ENCODE measurements around the gene G3BP1. TPM values are rescaled to one million over a fixed set of nuclear protein-coding genes. Genes with fewer than 3 reads are reported as not detected.

G3BP1 gene
- total and polyA plus RNA-seq, 2 of the 13 experiments (the other 11 are each of a cell fraction or from before 2014, with no cell fraction given): 36.7 to 320 TPM

GRCh38 chr5:151771259-151772028 is at the start of gene G3BP1 (continued):
- TF ChIP-seq ZNF18 (CRISPR knock-in tag; IDR thresholded peaks at IDR 0.05; ENCODE audit: insufficient replicate concordance): no peak
- TF ChIP-seq ISL2 (CRISPR knock-in tag; IDR thresholded peaks at IDR 0.05): peak; percentile 77
- no peak for TF ChIP-seq USF2 (IDR thresholded peaks at IDR 0.05; ENCODE audit: low read depth, low read length)
- no peak for TF ChIP-seq USF2 (CRISPR knock-in tag; IDR thresholded peaks at IDR 0.05; ENCODE audit: borderline replicate concordance)
- no peak for TF ChIP-seq ZNF607 (CRISPR knock-in tag; IDR thresholded peaks at IDR 0.05; ENCODE audit: borderline replicate concordance)
- TF ChIP-seq ZEB1 (IDR thresholded peaks at IDR 0.05; ENCODE audit: insufficient replicate concordance, low read depth): no peak
- TF ChIP-seq POLR2G (IDR thresholded peaks at IDR 0.05; ENCODE audit: low read depth, low read length): peak; percentile 94
- peak; percentile 83 for TF ChIP-seq NFKB2 (CRISPR knock-in tag; IDR thresholded peaks at IDR 0.05; ENCODE audit: borderline replicate concordance)
- no peak for TF ChIP-seq FOXP1 (IDR thresholded peaks at IDR 0.05)
- TF ChIP-seq FOXP1 (CRISPR knock-in tag; IDR thresholded peaks at IDR 0.05): peak; percentile 27; the same call in 1 of the 2 replicates
- TF ChIP-seq PTBP1 (IDR thresholded peaks at IDR 0.05; ENCODE audit: low read depth, low read length, poor library complexity, severe bottlenecking): no peak
- no peak for TF ChIP-seq PLRG1 (conservative IDR thresholded peaks at IDR 0.05)
- TF ChIP-seq NR3C1 (CRISPR knock-in tag; IDR thresholded peaks at IDR 0.05): no peak
- TF ChIP-seq ZBTB40 (IDR thresholded peaks at IDR 0.05): no peak
- no peak for TF ChIP-seq ZBTB40 (CRISPR knock-in tag; IDR thresholded peaks at IDR 0.05)

Measured in HepG2 (cell line).